HCT116 (cell line): Measurements from ENCODE around the gene CEACAM18. TPM values are rescaled to one million over a fixed set of nuclear protein-coding genes. Genes with fewer than 3 reads are reported as not detected.

Experiments
- ATAC-seq: fragments of 200-7000 bp; cut with Tn5 transposase; 2 replicates; pipeline ENCODE4 v1.9.1; 2020; ENCODE audit warnings: mild to moderate bottlenecking, moderate library complexity
- BruUV-seq: library from RNA; stranded (reverse); fragments of 400-500 nt; replicated peaks from 2 replicates; lab custom pipeline; 2021; lab: Mats Ljungman, UMichigan
- CTCF ChIA-PET: fragments of 300-600 bp; sonication (Branson Sonifier 250); formaldehyde crosslinking; loops from one replicate; lab custom pipeline; 2021; ENCODE audit warnings: antibody characterized with exemption; lab: Charles Lee
- POLR2A ChIA-PET: fragments of 300-600, 350-600 bp; sonication (Branson Sonifier 250); formaldehyde crosslinking; loops from one replicate; lab custom pipeline; 2021; ENCODE audit warnings: antibody characterized with exemption; lab: Charles Lee
- RAD21 ChIA-PET, 2 experiments: fragments of 300-600 bp; sonication (Branson Sonifier 250); formaldehyde crosslinking; loops; one replicate each; lab custom pipeline; 2023; ENCODE audit warnings: low total read pairs in 2 of 2; ENCODE audit not compliant: uncharacterized antibody in 2 of 2, unreplicated experiment in 2 of 2, low non-redundant PET in 1 of 2; lab: Charles Lee
- DNase-seq: peaks from one replicate; pipeline ENCODE4 v3.0.0-alpha.2; 2010; ENCODE audit warnings: low read depth, low spot score
- H2AFZ ChIP-seq: fragments of 200-600 bp; shearing (Covaris generic), sonication (generic); 2 replicates; pipeline ENCODE4 v1.6.1; 2017; ENCODE audit warnings: low read depth, mixed run types, mixed read lengths, antibody characterized with exemption, low read length; ENCODE audit not compliant: poor library complexity, severe bottlenecking
- H3K27ac ChIP-seq: 2 replicates; pipeline ENCODE4 v1.5.1; 2012; ENCODE audit warnings: low read depth, low read length
- H3K27me3 ChIP-seq: fragments of 200-600 bp; sonication (generic); 2 replicates; pipeline ENCODE4 v1.6.1; 2016; ENCODE audit warnings: mixed run types, low read length, mixed read lengths; ENCODE audit not compliant: insufficient read depth
- H3K36me3 ChIP-seq, 2 experiments: fragments of 200-500 bp in 1 of 2; fragments of 200-600 bp in 1 of 2; sonication (Bioruptor generic) in 1 of 2; sonication (generic) in 1 of 2; 2 replicates each; pipeline versions ENCODE4 v1.5.1 to v1.6.1; 2014 to 2016; ENCODE audit warnings: low read length in 2 of 2, inconsistent platforms in 1 of 2, mixed read lengths in 1 of 2, mixed run types in 1 of 2; ENCODE audit not compliant: insufficient read depth in 2 of 2, control insufficient read depth in 1 of 2
- H3K4me1 ChIP-seq, 2 experiments: fragments of 200-600 bp in 1 of 2; sonication (generic) in 1 of 2; 2 replicates each; pipeline versions ENCODE4 v1.5.1 to v1.6.1; 2012 to 2017; ENCODE audit warnings: low read length in 2 of 2, inconsistent platforms in 1 of 2, mild to moderate bottlenecking in 1 of 2, mixed read lengths in 1 of 2, mixed run types in 1 of 2, moderate library complexity in 1 of 2; ENCODE audit not compliant: insufficient read depth in 2 of 2, control insufficient read depth in 1 of 2
- H3K4me2 ChIP-seq: fragments of 200-600 bp; sonication (generic); 2 replicates; pipeline ENCODE4 v1.6.1; 2017; ENCODE audit warnings: mixed run types, low read length, mixed read lengths
- H3K4me3 ChIP-seq, 2 experiments: fragments of 200-600 bp in 1 of 2; sonication (generic) in 1 of 2; replicated peaks in 1 of 2; 2 replicates each; pipeline ENCODE4 v1.5.1; 2011 to 2016; ENCODE audit warnings: low read length in 2 of 2, control low read depth in 1 of 2, low read depth in 1 of 2, mild to moderate bottlenecking in 1 of 2, mixed read lengths in 1 of 2, mixed run types in 1 of 2
- H3K79me2 ChIP-seq: fragments of 200-600 bp; sonication (generic); 2 replicates; pipeline ENCODE4 v1.6.1; 2017; ENCODE audit warnings: mild to moderate bottlenecking, mixed run types, low read length, moderate library complexity, mixed read lengths; ENCODE audit not compliant: insufficient read depth
- H3K9ac ChIP-seq: fragments of 200-600 bp; sonication (generic); 2 replicates; pipeline ENCODE4 v1.6.1; 2016; ENCODE audit warnings: low read length, mixed read lengths
- H3K9me2 ChIP-seq: fragments of 200-600 bp; sonication (generic), shearing (Covaris generic); 2 replicates; pipeline ENCODE4 v1.6.1; 2017; ENCODE audit warnings: mixed run types, mild to moderate bottlenecking, moderate library complexity; ENCODE audit not compliant: insufficient read depth
- H3K9me3 ChIP-seq, 2 experiments: fragments of 200-500 bp in 1 of 2; fragments of 200-600 bp in 1 of 2; sonication (Bioruptor generic) in 1 of 2; sonication (generic) in 1 of 2; 2 replicates each; pipeline ENCODE4 v1.6.1; 2014 to 2017; ENCODE audit warnings: low read length in 2 of 2, mixed read lengths in 2 of 2, inconsistent platforms in 1 of 2, low read depth in 1 of 2, mild to moderate bottlenecking in 1 of 2, mixed run types in 1 of 2, moderate library complexity in 1 of 2; ENCODE audit not compliant: control insufficient read depth in 1 of 2, insufficient read depth in 1 of 2
- H4K20me1 ChIP-seq: fragments of 200-600 bp; sonication (generic), shearing (Covaris generic); 2 replicates; pipeline ENCODE4 v1.6.1; 2017; ENCODE audit warnings: mixed run types, mild to moderate bottlenecking, moderate library complexity; ENCODE audit not compliant: insufficient read depth
- CEBPB ChIP-seq: IDR thresholded peaks from 2 replicates; pipeline ENCODE4 v1.6.1; 2012; ENCODE audit warnings: low read depth
- FOSL1 ChIP-seq: IDR thresholded peaks from 2 replicates; pipeline ENCODE4 v1.6.1; 2012; ENCODE audit warnings: low read depth
- JUND ChIP-seq: IDR thresholded peaks from 2 replicates; pipeline ENCODE4 v1.6.1; 2012
- POLR2A ChIP-seq: IDR thresholded peaks from 2 replicates; pipeline ENCODE4 v1.7.0; 2011; ENCODE audit warnings: borderline replicate concordance; ENCODE audit not compliant: insufficient read depth, insufficient read length; ENCODE audit errors: extremely low read depth
- POLR2AphosphoS5 ChIP-seq: IDR thresholded peaks from 2 replicates; pipeline ENCODE4 v1.6.1; 2011; ENCODE audit warnings: mild to moderate bottlenecking, low read depth, low read length, moderate library complexity
- RAD21 ChIP-seq: IDR thresholded peaks from 2 replicates; pipeline ENCODE4 v1.6.1; 2012; ENCODE audit warnings: low read depth, mild to moderate bottlenecking
- TCF7L2 ChIP-seq: IDR thresholded peaks from 2 replicates; pipeline ENCODE4 v1.7.0; 2011; ENCODE audit warnings: borderline replicate concordance, inconsistent platforms; ENCODE audit not compliant: insufficient read depth, insufficient read length; ENCODE audit errors: extremely low read depth
- YY1 ChIP-seq: IDR thresholded peaks from 2 replicates; pipeline ENCODE4 v1.6.1; 2011; ENCODE audit warnings: low read length, low read depth, moderate library complexity, mild to moderate bottlenecking; ENCODE audit not compliant: insufficient replicate concordance; ENCODE audit errors: extremely low read depth
- intact Hi-C: fragments of 100-400 bp; cut with micrococcal nuclease; formaldehyde crosslinking; loops from 2 replicates; pipeline ENCODE4 v1.10.0; 2022
- total RNA-seq: library from RNA; stranded (reverse); gene quantifications from one replicate; pipeline ENCODE4 v1.2.1, GENCODE V29; 2021; ENCODE audit not compliant: unreplicated experiment
- TF ChIP-seq, protein P1 (sequence below), 3 experiments: fragments of 200-600 bp in 1 of 3; sonication (generic) in 1 of 3; IDR thresholded peaks in 2 of 3; conservative IDR thresholded peaks in 1 of 3; 2 replicates each; pipeline ENCODE4 v1.5.1; 2012 to 2017; ENCODE audit warnings: low read depth in 2 of 3, low read length in 2 of 3, antibody characterized with exemption in 1 of 3, borderline replicate concordance in 1 of 3, control low read depth in 1 of 3, mild to moderate bottlenecking in 1 of 3, mixed read lengths in 1 of 3, mixed run types in 1 of 3, moderate library complexity in 1 of 3; ENCODE audit not compliant: insufficient read depth in 1 of 3
- TF ChIP-seq, protein P2 (sequence below): IDR thresholded peaks from 2 replicates; pipeline ENCODE4 v1.6.1; 2012
- TF ChIP-seq, protein P3 (sequence below): IDR thresholded peaks from 2 replicates; pipeline ENCODE4 v1.6.1; 2012

CEACAM18 gene
- total RNA-seq, 1 experiment from 2014 or later = not detected

DNA sequence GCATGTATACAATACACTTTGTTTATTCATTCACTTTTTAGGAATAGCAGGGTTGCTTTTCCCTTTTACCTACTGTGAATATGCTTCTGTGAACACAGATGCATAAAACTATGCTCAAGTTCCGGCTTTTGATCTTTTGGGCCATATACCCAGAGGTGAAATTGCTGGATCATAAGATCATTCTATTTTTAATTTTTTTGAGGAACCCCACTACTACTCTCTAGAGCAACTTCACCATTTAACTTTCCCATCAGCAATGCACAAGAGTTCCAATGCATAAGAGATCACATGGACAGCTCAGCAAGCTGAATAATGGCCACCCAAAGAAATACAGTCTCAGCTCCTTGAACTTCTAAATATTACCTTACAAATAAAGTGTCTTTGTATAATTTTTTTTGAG lies 43.9 kb upstream of the CEACAM18 start:
- Histone ChIP-seq H3K27ac (no peak overlapping the region), H3K36me3 (no peaks in the 10 kb centered on the region), H3K9me3 (no peaks in the 10 kb centered on the region), H3K79me2 (no peaks in the 10 kb centered on the region), H3K27me3 (peaks cover 37% of the 10 kb centered on the region), H3K9ac (no peak overlapping the region), H4K20me1 (no peaks in the 10 kb centered on the region), H3K4me1 (no peaks in the 10 kb centered on the region), H2AFZ (no peak overlapping the region), H3K4me2 (no peak overlapping the region), H3K4me3 (no peak overlapping the region), H3K9me2 (no peaks in the 10 kb centered on the region)
- RAD21 ChIA-PET = interaction anchor here in 1 of 2 experiments (0.6 kb wide), 1 partner anchor 101 kb away, joined by 3 read pairs; no protein-coding TSS in a partner anchor
- POLR2A ChIA-PET = no interaction called here
- DNase-seq (no peak), ATAC-seq (no peak)
- TF ChIP-seq JUND = no peak
- TF ChIP-seq POLR2A = no peak
- TF ChIP-seq TCF7L2 = no peak
- TF ChIP-seq, protein P1, sequence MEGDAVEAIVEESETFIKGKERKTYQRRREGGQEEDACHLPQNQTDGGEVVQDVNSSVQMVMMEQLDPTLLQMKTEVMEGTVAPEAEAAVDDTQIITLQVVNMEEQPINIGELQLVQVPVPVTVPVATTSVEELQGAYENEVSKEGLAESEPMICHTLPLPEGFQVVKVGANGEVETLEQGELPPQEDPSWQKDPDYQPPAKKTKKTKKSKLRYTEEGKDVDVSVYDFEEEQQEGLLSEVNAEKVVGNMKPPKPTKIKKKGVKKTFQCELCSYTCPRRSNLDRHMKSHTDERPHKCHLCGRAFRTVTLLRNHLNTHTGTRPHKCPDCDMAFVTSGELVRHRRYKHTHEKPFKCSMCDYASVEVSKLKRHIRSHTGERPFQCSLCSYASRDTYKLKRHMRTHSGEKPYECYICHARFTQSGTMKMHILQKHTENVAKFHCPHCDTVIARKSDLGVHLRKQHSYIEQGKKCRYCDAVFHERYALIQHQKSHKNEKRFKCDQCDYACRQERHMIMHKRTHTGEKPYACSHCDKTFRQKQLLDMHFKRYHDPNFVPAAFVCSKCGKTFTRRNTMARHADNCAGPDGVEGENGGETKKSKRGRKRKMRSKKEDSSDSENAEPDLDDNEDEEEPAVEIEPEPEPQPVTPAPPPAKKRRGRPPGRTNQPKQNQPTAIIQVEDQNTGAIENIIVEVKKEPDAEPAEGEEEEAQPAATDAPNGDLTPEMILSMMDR (IDR thresholded peaks at IDR 0.05 in 2 of 3, conservative IDR thresholded peaks at IDR 0.05 in 1 of 3; ENCODE audit: borderline replicate concordance in 1 of 3, insufficient read depth in 1 of 3, low read depth in 2 of 3, low read length in 2 of 3) = no peak
- TF ChIP-seq, protein P2, sequence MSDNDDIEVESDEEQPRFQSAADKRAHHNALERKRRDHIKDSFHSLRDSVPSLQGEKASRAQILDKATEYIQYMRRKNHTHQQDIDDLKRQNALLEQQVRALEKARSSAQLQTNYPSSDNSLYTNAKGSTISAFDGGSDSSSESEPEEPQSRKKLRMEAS = no peak
- no peak for TF ChIP-seq POLR2AphosphoS5
- CTCF ChIA-PET = interaction anchor here (1.4 kb wide), 1 partner anchor 12 kb away, joined by 4 read pairs; no protein-coding TSS in a partner anchor
- BruUV-seq = no TSS peak
- intact Hi-C loops = no loop called here

DNA sequence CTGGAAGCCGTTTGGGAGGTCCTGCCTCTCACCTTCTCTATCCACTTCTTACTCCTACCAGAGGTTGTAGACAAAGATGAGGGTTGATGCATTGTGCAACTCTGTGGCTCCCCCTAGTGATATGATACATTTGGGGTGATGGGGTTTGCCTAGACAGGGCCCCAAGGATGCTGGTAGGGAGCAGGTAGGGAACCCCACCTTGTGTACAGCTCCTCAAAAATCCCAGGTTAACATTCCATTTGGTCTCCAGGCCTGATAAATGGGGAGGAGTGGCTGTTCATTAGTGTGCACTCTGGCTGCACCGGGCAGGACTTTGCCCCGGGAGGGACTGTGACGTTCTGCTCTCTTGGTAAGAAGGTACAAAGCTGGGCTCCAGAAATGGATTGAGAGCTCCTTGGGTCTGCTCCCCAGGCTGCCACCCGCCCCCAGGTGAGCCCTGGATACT lies 39.3 kb upstream of the CEACAM18 start:
- Histone ChIP-seq H3K36me3 (no peaks in the 10 kb centered on the region), H3K4me3 (no peak overlapping the region), H3K9ac (no peak overlapping the region), H3K27me3 (peaks cover 18% of the 10 kb centered on the region), H3K79me2 (no peaks in the 10 kb centered on the region), H3K9me2 (no peaks in the 10 kb centered on the region), H2AFZ (no peak overlapping the region), H3K9me3 (no peaks in the 10 kb centered on the region), H4K20me1 (no peaks in the 10 kb centered on the region), H3K4me2 (no peak overlapping the region), H3K4me1 (peaks cover 13 to 18% of the 10 kb centered on the region in 2 experiments), H3K27ac (no peak overlapping the region)
- ChIA-PET CTCF (interaction anchor here (1.2 kb wide), 1 partner anchor 99 kb away, joined by 4 read pairs; no protein-coding TSS in a partner anchor), POLR2A (no interaction called here), RAD21 (no interaction called here)
- intact Hi-C loops = no loop called here
- TF ChIP-seq POLR2A (no peak), CEBPB (peak; percentile 24; the same call in 1 of the 2 replicates), YY1 (no peak), FOSL1 (no peak), RAD21 (peak; percentile 53)
- TF ChIP-seq, protein P1 (IDR thresholded peaks at IDR 0.05 in 2 of 3, conservative IDR thresholded peaks at IDR 0.05 in 1 of 3; ENCODE audit: borderline replicate concordance in 1 of 3, insufficient read depth in 1 of 3, low read depth in 2 of 3, low read length in 2 of 3) = peak; percentile 47 to 58 (median 52)
- TF ChIP-seq, protein P3, sequence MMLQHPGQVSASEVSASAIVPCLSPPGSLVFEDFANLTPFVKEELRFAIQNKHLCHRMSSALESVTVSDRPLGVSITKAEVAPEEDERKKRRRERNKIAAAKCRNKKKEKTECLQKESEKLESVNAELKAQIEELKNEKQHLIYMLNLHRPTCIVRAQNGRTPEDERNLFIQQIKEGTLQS = no peak
- ATAC-seq (peak; percentile 49; the same call in 1 of the 2 replicates), DNase-seq (no peak)
- no TSS peak for BruUV-seq
